Renal cortical epithelial cell (primary cell): ENCODE results near the gene ZFYVE28. TPM values are rescaled to one million over a fixed set of nuclear protein-coding genes. Genes with fewer than 3 reads are reported as not detected.

ENCODE experiments used
- DNase-seq: peaks from one replicate; pipeline ENCODE4 v3.0.0-alpha.2; 2011; ENCODE audit warnings: low read depth
- total RNA-seq: library from RNA; depleted of rRNA; stranded (reverse); fragments of >200 nt; gene quantifications from 2 replicates; pipeline ENCODE4 v1.2.3, GENCODE V29; 2014

ZFYVE28 gene
- total RNA-seq, 1 donor from 2014 or later: 9.2 TPM

GRCh38 chr4:2304321-2304876, 114.0 kb downstream of the ZFYVE28 start:
- DNase-seq: no peak

GRCh38 chr4:2303686-2304320, 114.6 kb downstream of the ZFYVE28 start:
- DNase-seq: no peak

- DNase-seq: no peak
Measured at GRCh38 chr4:2303121-2303685, 115.2 kb downstream of the ZFYVE28 start.

- DNase-seq: no peak
Measured at GRCh38 chr4:2302387-2303119, 115.9 kb downstream of the ZFYVE28 start.

- no peak for DNase-seq
Measured at GRCh38 chr4:2301806-2302205, 116.6 kb downstream of the ZFYVE28 start.

- no peak for DNase-seq
Measured at GRCh38 chr4:2301225-2301642, 117.2 kb downstream of the ZFYVE28 start.

GRCh38 chr4:2300431-2301224, 117.8 kb downstream of the ZFYVE28 start:
- DNase-seq: no peak

GRCh38 chr4:2299794-2300193, 118.7 kb downstream of the ZFYVE28 start:
- no peak for DNase-seq

- DNase-seq: no peak
Measured at GRCh38 chr4:2298532-2298991, 119.9 kb downstream of the ZFYVE28 start.

GRCh38 chr4:2297606-2298531, 120.6 kb downstream of the ZFYVE28 start:
- DNase-seq: no peak

GRCh38 chr4:2296631-2297601, 121.5 kb downstream of the ZFYVE28 start:
- no peak for DNase-seq

- DNase-seq: no peak
Measured at GRCh38 chr4:2295900-2296442, 122.5 kb downstream of the ZFYVE28 start.

- no peak for DNase-seq
Measured at GRCh38 chr4:2295500-2295899, 122.9 kb downstream of the ZFYVE28 start.

- peak; percentile 4 for DNase-seq
Measured at GRCh38 chr4:2292646-2293108, 125.8 kb downstream of the ZFYVE28 start.

- no peak for DNase-seq
Measured at GRCh38 chr4:2291705-2292645, 126.5 kb downstream of the ZFYVE28 start.

GRCh38 chr4:2290974-2291704, 127.3 kb downstream of the ZFYVE28 start:
- DNase-seq: no peak

- no peak for DNase-seq
Measured at GRCh38 chr4:2290488-2290887, 128.0 kb downstream of the ZFYVE28 start.
